WTC11 (cell line): ENCODE results near the gene FAM151A. TPM values are rescaled to one million over a fixed set of nuclear protein-coding genes. Genes with fewer than 3 reads are reported as not detected.

Experiments used
- ATAC-seq: fragments of 200-7000 bp; cut with Tn5 transposase; 2 replicates; pipeline ENCODE4 v1.10.0; 2021; ENCODE audit warnings: mild to moderate bottlenecking, moderate library complexity
- CTCF ChIA-PET: fragments of 300-600 bp; sonication (Branson Sonifier 250); formaldehyde crosslinking; loops from one replicate; lab custom pipeline; 2021; ENCODE audit warnings: antibody characterized with exemption; lab: Charles Lee
- POLR2A ChIA-PET: fragments of 350-600 bp; sonication (Branson Sonifier 250); formaldehyde crosslinking; loops from one replicate; lab custom pipeline; 2021; ENCODE audit warnings: antibody characterized with exemption; lab: Charles Lee
- DNase-seq: peaks from one replicate; pipeline ENCODE4 v3.0.0; 2021; ENCODE audit warnings: low spot score
- H3K27ac Mint-ChIP-seq: 2 replicates; pipeline ENCODE4 v1.8.0; 2021; ENCODE audit warnings: mixed read lengths
- H3K27me3 Mint-ChIP-seq: 2 replicates; pipeline ENCODE4 v1.8.0; 2021; ENCODE audit warnings: low read depth, mild to moderate bottlenecking, moderate library complexity, mixed read lengths
- H3K36me3 Mint-ChIP-seq: 2 replicates; pipeline ENCODE4 v1.8.0; 2021; ENCODE audit warnings: mixed read lengths
- H3K4me1 Mint-ChIP-seq: 2 replicates; pipeline ENCODE4 v1.8.0; 2022; ENCODE audit warnings: mixed read lengths
- H3K4me3 Mint-ChIP-seq: 2 replicates; pipeline ENCODE4 v1.8.0; 2021; ENCODE audit warnings: mild to moderate bottlenecking, moderate library complexity, mixed read lengths
- H3K9me3 Mint-ChIP-seq: 2 replicates; pipeline ENCODE4 v1.8.0; 2021; ENCODE audit warnings: mixed read lengths
- GTF2I ChIP-seq: fragments of 250-450 bp; sonication (Bioruptor Pico); conservative IDR thresholded peaks from 2 replicates; pipeline ENCODE4 v1.4.0; 2021; ENCODE audit warnings: mild to moderate bottlenecking
- OVOL2 ChIP-seq: fragments of 250-450 bp; sonication (Bioruptor Pico); IDR thresholded peaks from 2 replicates; pipeline ENCODE4 v1.9.0; 2021; ENCODE audit warnings: mild to moderate bottlenecking, borderline replicate concordance
- RORB ChIP-seq: fragments of 250-450 bp; sonication (Bioruptor Pico); IDR thresholded peaks from 2 replicates; pipeline ENCODE4 v1.9.0; 2021; ENCODE audit warnings: mild to moderate bottlenecking
- SMAD3 ChIP-seq: sonication (generic); formaldehyde crosslinking; IDR thresholded peaks from 2 replicates; pipeline ENCODE4 v1.8.0; 2022; ENCODE audit warnings: missing genetic modification reagents, mild to moderate bottlenecking, borderline replicate concordance
- TEAD4 ChIP-seq: sonication (generic); formaldehyde crosslinking; IDR thresholded peaks from 2 replicates; pipeline ENCODE4 v1.8.0; 2022; ENCODE audit warnings: mild to moderate bottlenecking, missing genetic modification reagents
- ZBTB21 ChIP-seq: sonication (generic); formaldehyde crosslinking; IDR thresholded peaks from 2 replicates; pipeline ENCODE4 v1.8.1; 2023; ENCODE audit warnings: mild to moderate bottlenecking, missing genetic modification reagents, borderline replicate concordance
- total RNA-seq: library from RNA; stranded (reverse); gene quantifications from 3 replicates; pipeline ENCODE4 v1.2.3, GENCODE V29; 2021
- TF ChIP-seq, protein P1 (sequence below): sonication (generic); formaldehyde crosslinking; IDR thresholded peaks from 2 replicates; pipeline ENCODE4 v1.8.1; 2023; ENCODE audit warnings: mild to moderate bottlenecking, missing genetic modification reagents, borderline replicate concordance
- TF ChIP-seq, protein P2 (sequence below): sonication (generic); formaldehyde crosslinking; IDR thresholded peaks from 2 replicates; pipeline ENCODE4 v1.8.0; 2022; ENCODE audit warnings: mild to moderate bottlenecking, missing genetic modification reagents
- TF ChIP-seq, protein P3 (sequence below): sonication (generic); formaldehyde crosslinking; conservative IDR thresholded peaks from 2 replicates; pipeline ENCODE4 v1.8.1; 2022; ENCODE audit warnings: mild to moderate bottlenecking, missing genetic modification reagents
- TF ChIP-seq, protein P4 (sequence below): sonication (generic); formaldehyde crosslinking; IDR thresholded peaks from 2 replicates; pipeline ENCODE4 v1.8.0; 2022; ENCODE audit warnings: mild to moderate bottlenecking, missing genetic modification reagents
- TF ChIP-seq, protein P5 (sequence below): sonication (generic); formaldehyde crosslinking; IDR thresholded peaks from 2 replicates; pipeline ENCODE4 v1.8.1; 2022; ENCODE audit warnings: low read depth, mild to moderate bottlenecking, moderate library complexity, missing genetic modification reagents, borderline replicate concordance
- TF ChIP-seq, protein P6 (sequence below): sonication (generic); formaldehyde crosslinking; IDR thresholded peaks from 2 replicates; pipeline ENCODE4 v1.8.0; 2022; ENCODE audit warnings: mild to moderate bottlenecking, missing genetic modification reagents
- TF ChIP-seq, protein P7 (sequence below): sonication (generic); formaldehyde crosslinking; IDR thresholded peaks from 2 replicates; pipeline ENCODE4 v1.8.1; 2023; ENCODE audit warnings: mild to moderate bottlenecking, missing genetic modification reagents, moderate library complexity
- TF ChIP-seq, protein P8 (sequence below): fragments of 250-450 bp; sonication (Bioruptor Pico); IDR thresholded peaks from 2 replicates; pipeline ENCODE4 v2.1.2; 2022; ENCODE audit warnings: mild to moderate bottlenecking, moderate library complexity
- TF ChIP-seq, protein P9 (sequence below): sonication (generic); formaldehyde crosslinking; IDR thresholded peaks from 2 replicates; pipeline ENCODE4 v1.8.1; 2023; ENCODE audit warnings: mild to moderate bottlenecking, missing genetic modification reagents, moderate library complexity
- TF ChIP-seq, protein P10 (sequence below): sonication (generic); formaldehyde crosslinking; IDR thresholded peaks from 2 replicates; pipeline ENCODE4 v1.8.1; 2022; ENCODE audit warnings: mild to moderate bottlenecking, missing genetic modification reagents, moderate library complexity, borderline replicate concordance
- TF ChIP-seq, protein P11 (sequence below): fragments of 250-450 bp; sonication (Bioruptor Pico); IDR thresholded peaks from 2 replicates; pipeline ENCODE4 v1.9.0; 2021; ENCODE audit warnings: moderate library complexity, mild to moderate bottlenecking, inconsistent platforms, borderline replicate concordance

The FAM151A gene
- total RNA-seq, 1 experiment from 2014 or later, result 0.11 TPM

DNA sequence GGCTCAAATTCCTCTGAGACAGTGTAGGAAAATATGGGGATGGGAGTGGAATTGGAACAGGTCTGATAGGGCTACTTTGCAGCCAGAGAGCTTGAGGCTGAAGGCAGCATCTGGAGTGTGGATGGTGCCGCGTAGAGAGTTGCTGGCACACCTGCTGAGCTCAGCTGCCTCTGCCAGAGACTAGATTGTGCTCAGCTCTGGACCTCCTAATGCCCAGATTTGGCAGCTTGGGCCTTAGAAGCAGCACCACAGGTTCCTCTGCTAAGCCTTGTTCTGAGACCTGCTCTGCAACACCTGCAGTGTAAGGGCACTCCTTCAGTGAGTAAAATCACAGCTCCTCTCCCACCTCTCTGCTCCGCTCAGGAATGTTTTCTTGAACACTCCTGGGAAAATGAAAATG lies 52.0 kb downstream of the FAM151A start (continued):
- TF ChIP-seq, protein P1, sequence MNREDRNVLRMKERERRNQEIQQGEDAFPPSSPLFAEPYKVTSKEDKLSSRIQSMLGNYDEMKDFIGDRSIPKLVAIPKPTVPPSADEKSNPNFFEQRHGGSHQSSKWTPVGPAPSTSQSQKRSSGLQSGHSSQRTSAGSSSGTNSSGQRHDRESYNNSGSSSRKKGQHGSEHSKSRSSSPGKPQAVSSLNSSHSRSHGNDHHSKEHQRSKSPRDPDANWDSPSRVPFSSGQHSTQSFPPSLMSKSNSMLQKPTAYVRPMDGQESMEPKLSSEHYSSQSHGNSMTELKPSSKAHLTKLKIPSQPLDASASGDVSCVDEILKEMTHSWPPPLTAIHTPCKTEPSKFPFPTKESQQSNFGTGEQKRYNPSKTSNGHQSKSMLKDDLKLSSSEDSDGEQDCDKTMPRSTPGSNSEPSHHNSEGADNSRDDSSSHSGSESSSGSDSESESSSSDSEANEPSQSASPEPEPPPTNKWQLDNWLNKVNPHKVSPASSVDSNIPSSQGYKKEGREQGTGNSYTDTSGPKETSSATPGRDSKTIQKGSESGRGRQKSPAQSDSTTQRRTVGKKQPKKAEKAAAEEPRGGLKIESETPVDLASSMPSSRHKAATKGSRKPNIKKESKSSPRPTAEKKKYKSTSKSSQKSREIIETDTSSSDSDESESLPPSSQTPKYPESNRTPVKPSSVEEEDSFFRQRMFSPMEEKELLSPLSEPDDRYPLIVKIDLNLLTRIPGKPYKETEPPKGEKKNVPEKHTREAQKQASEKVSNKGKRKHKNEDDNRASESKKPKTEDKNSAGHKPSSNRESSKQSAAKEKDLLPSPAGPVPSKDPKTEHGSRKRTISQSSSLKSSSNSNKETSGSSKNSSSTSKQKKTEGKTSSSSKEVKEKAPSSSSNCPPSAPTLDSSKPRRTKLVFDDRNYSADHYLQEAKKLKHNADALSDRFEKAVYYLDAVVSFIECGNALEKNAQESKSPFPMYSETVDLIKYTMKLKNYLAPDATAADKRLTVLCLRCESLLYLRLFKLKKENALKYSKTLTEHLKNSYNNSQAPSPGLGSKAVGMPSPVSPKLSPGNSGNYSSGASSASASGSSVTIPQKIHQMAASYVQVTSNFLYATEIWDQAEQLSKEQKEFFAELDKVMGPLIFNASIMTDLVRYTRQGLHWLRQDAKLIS (CRISPR knock-in tag), result no peak

DNA sequence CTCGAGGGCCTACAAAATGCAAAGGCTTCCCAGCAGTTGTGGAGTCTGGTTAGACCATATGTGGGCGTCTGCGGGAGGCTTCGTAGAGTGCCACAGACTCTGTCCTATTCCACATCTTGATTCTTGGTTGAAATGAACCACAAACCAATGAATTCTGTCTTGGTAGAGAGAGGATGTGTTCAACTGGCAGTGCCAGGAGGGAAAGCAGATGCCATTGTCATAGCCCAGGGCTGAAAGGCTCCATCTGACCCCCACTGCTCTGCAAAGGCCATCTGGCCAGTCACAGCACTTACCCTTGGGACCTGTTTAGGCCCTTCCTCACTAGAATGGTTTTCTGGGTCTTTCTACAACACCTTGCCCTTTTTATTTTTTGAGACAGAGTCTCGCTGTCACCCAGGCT lies 53.2 kb downstream of the FAM151A start:
- Mint-ChIP-seq H3K27me3 (no peaks in the 10 kb centered on the region; the same call in 1 of the 2 replicates), H3K4me3 (no peak overlapping the region), H3K4me1 (peaks cover 60% of the 10 kb centered on the region), H3K9me3 (no peaks in the 10 kb centered on the region), H3K36me3 (no peaks in the 10 kb centered on the region), H3K27ac (peak overlapping the region; percentile 57)
- ChIA-PET CTCF (interaction anchor here (2.6 kb wide), 1 partner anchor 20 kb away, joined by 7 read pairs; no protein-coding TSS in a partner anchor), POLR2A (interaction anchor here (0.8 kb wide), 1 partner anchor 81 kb away, joined by 3 read pairs; no protein-coding TSS in a partner anchor)
- TF ChIP-seq, protein P2, sequence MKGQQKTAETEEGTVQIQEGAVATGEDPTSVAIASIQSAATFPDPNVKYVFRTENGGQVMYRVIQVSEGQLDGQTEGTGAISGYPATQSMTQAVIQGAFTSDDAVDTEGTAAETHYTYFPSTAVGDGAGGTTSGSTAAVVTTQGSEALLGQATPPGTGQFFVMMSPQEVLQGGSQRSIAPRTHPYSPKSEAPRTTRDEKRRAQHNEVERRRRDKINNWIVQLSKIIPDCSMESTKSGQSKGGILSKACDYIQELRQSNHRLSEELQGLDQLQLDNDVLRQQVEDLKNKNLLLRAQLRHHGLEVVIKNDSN, result no peak
- TF ChIP-seq, protein P3, sequence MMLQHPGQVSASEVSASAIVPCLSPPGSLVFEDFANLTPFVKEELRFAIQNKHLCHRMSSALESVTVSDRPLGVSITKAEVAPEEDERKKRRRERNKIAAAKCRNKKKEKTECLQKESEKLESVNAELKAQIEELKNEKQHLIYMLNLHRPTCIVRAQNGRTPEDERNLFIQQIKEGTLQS (CRISPR knock-in tag), result no peak
- TF ChIP-seq OVOL2 (CRISPR knock-in tag), result no peak
- DNase-seq (no peak), ATAC-seq (no peak)

DNA sequence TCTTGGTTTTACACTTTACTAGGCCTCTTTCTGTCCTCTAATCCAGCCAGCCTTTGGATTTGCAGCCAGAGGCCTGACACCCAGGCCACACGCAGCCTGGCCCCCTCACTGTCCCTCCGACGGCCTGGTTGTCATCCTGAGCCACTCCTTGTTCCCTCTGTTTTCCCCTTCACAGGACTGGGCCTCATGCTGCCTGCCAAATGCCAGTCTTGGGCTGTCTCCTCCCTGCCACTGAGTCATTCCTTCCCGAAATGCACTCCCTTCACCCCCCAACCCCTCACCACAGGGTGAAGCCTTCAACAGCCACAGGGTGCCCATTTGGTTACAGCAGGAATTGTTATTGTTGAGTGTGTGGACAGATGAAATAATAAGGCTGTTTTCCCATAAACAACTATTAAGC lies 54.0 kb downstream of the FAM151A start:
- peaks cover 57% of the 10 kb centered on the region for H3K4me1 Mint-ChIP-seq
- CTCF ChIA-PET, result no interaction called here
- no peak for ATAC-seq
- no peak for TF ChIP-seq SMAD3 (CRISPR knock-in tag)
- TF ChIP-seq, protein P4, sequence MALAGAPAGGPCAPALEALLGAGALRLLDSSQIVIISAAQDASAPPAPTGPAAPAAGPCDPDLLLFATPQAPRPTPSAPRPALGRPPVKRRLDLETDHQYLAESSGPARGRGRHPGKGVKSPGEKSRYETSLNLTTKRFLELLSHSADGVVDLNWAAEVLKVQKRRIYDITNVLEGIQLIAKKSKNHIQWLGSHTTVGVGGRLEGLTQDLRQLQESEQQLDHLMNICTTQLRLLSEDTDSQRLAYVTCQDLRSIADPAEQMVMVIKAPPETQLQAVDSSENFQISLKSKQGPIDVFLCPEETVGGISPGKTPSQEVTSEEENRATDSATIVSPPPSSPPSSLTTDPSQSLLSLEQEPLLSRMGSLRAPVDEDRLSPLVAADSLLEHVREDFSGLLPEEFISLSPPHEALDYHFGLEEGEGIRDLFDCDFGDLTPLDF, result no peak
- TF ChIP-seq, protein P5, sequence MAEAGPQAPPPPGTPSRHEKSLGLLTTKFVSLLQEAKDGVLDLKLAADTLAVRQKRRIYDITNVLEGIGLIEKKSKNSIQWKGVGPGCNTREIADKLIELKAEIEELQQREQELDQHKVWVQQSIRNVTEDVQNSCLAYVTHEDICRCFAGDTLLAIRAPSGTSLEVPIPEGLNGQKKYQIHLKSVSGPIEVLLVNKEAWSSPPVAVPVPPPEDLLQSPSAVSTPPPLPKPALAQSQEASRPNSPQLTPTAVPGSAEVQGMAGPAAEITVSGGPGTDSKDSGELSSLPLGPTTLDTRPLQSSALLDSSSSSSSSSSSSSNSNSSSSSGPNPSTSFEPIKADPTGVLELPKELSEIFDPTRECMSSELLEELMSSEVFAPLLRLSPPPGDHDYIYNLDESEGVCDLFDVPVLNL (CRISPR knock-in tag), result no peak
- TF ChIP-seq, protein P6, sequence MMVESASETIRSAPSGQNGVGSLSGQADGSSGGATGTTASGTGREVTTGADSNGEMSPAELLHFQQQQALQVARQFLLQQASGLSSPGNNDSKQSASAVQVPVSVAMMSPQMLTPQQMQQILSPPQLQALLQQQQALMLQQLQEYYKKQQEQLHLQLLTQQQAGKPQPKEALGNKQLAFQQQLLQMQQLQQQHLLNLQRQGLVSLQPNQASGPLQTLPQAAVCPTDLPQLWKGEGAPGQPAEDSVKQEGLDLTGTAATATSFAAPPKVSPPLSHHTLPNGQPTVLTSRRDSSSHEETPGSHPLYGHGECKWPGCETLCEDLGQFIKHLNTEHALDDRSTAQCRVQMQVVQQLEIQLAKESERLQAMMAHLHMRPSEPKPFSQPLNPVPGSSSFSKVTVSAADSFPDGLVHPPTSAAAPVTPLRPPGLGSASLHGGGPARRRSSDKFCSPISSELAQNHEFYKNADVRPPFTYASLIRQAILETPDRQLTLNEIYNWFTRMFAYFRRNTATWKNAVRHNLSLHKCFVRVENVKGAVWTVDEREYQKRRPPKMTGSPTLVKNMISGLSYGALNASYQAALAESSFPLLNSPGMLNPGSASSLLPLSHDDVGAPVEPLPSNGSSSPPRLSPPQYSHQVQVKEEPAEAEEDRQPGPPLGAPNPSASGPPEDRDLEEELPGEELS, result no peak
- TF ChIP-seq, protein P7, sequence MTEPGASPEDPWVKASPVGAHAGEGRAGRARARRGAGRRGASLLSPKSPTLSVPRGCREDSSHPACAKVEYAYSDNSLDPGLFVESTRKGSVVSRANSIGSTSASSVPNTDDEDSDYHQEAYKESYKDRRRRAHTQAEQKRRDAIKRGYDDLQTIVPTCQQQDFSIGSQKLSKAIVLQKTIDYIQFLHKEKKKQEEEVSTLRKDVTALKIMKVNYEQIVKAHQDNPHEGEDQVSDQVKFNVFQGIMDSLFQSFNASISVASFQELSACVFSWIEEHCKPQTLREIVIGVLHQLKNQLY (CRISPR knock-in tag), result no peak
- TF ChIP-seq, protein P8, sequence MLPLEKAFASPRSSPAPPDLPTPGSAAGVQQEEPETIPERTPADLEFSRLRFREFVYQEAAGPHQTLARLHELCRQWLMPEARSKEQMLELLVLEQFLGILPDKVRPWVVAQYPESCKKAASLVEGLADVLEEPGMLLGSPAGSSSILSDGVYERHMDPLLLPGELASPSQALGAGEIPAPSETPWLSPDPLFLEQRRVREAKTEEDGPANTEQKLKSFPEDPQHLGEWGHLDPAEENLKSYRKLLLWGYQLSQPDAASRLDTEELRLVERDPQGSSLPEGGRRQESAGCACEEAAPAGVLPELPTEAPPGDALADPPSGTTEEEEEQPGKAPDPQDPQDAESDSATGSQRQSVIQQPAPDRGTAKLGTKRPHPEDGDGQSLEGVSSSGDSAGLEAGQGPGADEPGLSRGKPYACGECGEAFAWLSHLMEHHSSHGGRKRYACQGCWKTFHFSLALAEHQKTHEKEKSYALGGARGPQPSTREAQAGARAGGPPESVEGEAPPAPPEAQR, result no peak
- no peak for TF ChIP-seq TEAD4 (CRISPR knock-in tag)
- TF ChIP-seq RORB (CRISPR knock-in tag), result no peak
- TF ChIP-seq, protein P9, sequence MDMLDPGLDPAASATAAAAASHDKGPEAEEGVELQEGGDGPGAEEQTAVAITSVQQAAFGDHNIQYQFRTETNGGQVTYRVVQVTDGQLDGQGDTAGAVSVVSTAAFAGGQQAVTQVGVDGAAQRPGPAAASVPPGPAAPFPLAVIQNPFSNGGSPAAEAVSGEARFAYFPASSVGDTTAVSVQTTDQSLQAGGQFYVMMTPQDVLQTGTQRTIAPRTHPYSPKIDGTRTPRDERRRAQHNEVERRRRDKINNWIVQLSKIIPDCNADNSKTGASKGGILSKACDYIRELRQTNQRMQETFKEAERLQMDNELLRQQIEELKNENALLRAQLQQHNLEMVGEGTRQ (CRISPR knock-in tag), result no peak
- TF ChIP-seq, protein P10, sequence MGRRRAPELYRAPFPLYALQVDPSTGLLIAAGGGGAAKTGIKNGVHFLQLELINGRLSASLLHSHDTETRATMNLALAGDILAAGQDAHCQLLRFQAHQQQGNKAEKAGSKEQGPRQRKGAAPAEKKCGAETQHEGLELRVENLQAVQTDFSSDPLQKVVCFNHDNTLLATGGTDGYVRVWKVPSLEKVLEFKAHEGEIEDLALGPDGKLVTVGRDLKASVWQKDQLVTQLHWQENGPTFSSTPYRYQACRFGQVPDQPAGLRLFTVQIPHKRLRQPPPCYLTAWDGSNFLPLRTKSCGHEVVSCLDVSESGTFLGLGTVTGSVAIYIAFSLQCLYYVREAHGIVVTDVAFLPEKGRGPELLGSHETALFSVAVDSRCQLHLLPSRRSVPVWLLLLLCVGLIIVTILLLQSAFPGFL, result no peak
- no peak for TF ChIP-seq GTF2I
- TF ChIP-seq, protein P11, sequence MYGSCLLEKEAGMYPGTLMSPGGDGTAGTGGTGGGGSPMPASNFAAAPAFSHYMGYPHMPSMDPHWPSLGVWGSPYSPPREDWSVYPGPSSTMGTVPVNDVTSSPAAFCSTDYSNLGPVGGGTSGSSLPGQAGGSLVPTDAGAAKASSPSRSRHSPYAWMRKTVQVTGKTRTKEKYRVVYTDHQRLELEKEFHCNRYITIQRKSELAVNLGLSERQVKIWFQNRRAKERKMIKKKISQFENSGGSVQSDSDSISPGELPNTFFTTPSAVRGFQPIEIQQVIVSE (CRISPR knock-in tag), result no peak
- no peak for TF ChIP-seq ZBTB21 (CRISPR knock-in tag)

More for the DNA sequence above, 54.0 kb downstream of the FAM151A start:
- Mint-ChIP-seq H3K27ac (peak overlapping the region; percentile 43), H3K9me3 (no peaks in the 10 kb centered on the region), H3K36me3 (no peaks in the 10 kb centered on the region), H3K4me3 (no peak overlapping the region), H3K27me3 (no peaks in the 10 kb centered on the region; the same call in 1 of the 2 replicates)
- DNase-seq, result no peak
- POLR2A ChIA-PET, result no interaction called here
